KMS-11 (cell line): Measurements from ENCODE around the gene MYO1H.

Source experiments
- H2AFZ ChIP-seq: fragments of 200-600 bp; sonication (generic); 2 replicates; pipeline ENCODE4 v1.6.1; 2016; ENCODE audit warnings: antibody characterized with exemption, mixed run types, low read depth
- H3K27ac ChIP-seq: fragments of 200-600 bp; sonication (generic); 2 replicates; pipeline ENCODE4 v1.6.1; 2016; ENCODE audit warnings: mild to moderate bottlenecking, mixed run types
- H3K27me3 ChIP-seq: fragments of 200-600 bp; sonication (generic); 2 replicates; pipeline ENCODE4 v1.6.1; 2017; ENCODE audit warnings: mild to moderate bottlenecking, low read depth, mixed run types, moderate library complexity; ENCODE audit not compliant: insufficient read depth
- H3K36me3 ChIP-seq: fragments of 200-600 bp; sonication (generic); 2 replicates; pipeline ENCODE4 v1.6.1; 2017; ENCODE audit warnings: mild to moderate bottlenecking, mixed run types; ENCODE audit not compliant: insufficient read depth
- H3K4me1 ChIP-seq: fragments of 200-600 bp; sonication (generic); 2 replicates; pipeline ENCODE4 v1.6.1; 2016; ENCODE audit warnings: mild to moderate bottlenecking, low read depth, mixed run types; ENCODE audit not compliant: poor library complexity, severe bottlenecking
- H3K4me2 ChIP-seq: fragments of 200-600 bp; sonication (generic); 2 replicates; pipeline ENCODE4 v1.7.0; 2016; ENCODE audit warnings: mild to moderate bottlenecking, mixed run types
- H3K4me3 ChIP-seq: fragments of 200-600 bp; sonication (generic); IDR thresholded peaks from 2 replicates; pipeline ENCODE4 v1.6.1; 2017; ENCODE audit warnings: low read depth, low read length, mixed read lengths; ENCODE audit not compliant: insufficient read depth
- H3K79me2 ChIP-seq: fragments of 200-600 bp; sonication (generic); 2 replicates; pipeline ENCODE4 v1.6.1; 2016; ENCODE audit warnings: low read depth, mixed run types; ENCODE audit not compliant: insufficient read depth
- H3K9ac ChIP-seq: fragments of 200-600 bp; sonication (generic); 2 replicates; pipeline ENCODE4 v1.6.1; 2016; ENCODE audit warnings: mild to moderate bottlenecking, mixed run types
- H4K20me1 ChIP-seq: fragments of 200-600 bp; sonication (generic); 2 replicates; pipeline ENCODE4 v1.6.1; 2016; ENCODE audit warnings: mild to moderate bottlenecking, mixed run types; ENCODE audit not compliant: insufficient read depth
- TF ChIP-seq, protein P1 (sequence below): fragments of 200-600 bp; sonication (generic); conservative IDR thresholded peaks from 2 replicates; pipeline ENCODE4 v1.6.1; 2017; ENCODE audit warnings: low read depth, mild to moderate bottlenecking, antibody characterized with exemption, low read length, moderate library complexity, mixed read lengths

Gene MYO1H

DNA sequence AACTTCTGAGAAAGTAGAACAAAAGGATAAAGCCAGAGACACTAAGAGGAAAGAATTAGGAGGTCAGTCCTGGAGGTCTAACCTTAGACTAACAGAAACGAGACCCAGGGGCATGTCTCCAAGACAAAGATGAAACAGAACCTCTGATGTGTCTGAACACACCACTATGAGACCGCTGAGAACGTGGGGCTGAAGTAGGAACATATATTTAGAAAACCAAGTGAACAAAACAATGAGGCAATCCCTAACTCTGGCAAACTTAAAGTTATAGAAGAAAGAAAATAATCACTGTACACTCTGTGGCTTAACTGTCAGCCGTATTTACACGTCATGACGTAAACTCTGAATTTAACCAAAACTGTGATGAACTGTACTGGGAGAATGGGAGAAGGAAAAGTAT lies 111.5 kb downstream of the MYO1H start:
- Histone ChIP-seq H3K4me1 (no peaks in the 10 kb centered on the region), H3K27ac (no peak overlapping the region), H3K79me2 (no peaks in the 10 kb centered on the region), H3K4me2 (no peak overlapping the region), H3K36me3 (no peaks in the 10 kb centered on the region), H2AFZ (no peak overlapping the region), H3K27me3 (no peaks in the 10 kb centered on the region), H3K9ac (no peak overlapping the region), H4K20me1 (no peaks in the 10 kb centered on the region), H3K4me3 (no peak overlapping the region)
- TF ChIP-seq, protein P1, sequence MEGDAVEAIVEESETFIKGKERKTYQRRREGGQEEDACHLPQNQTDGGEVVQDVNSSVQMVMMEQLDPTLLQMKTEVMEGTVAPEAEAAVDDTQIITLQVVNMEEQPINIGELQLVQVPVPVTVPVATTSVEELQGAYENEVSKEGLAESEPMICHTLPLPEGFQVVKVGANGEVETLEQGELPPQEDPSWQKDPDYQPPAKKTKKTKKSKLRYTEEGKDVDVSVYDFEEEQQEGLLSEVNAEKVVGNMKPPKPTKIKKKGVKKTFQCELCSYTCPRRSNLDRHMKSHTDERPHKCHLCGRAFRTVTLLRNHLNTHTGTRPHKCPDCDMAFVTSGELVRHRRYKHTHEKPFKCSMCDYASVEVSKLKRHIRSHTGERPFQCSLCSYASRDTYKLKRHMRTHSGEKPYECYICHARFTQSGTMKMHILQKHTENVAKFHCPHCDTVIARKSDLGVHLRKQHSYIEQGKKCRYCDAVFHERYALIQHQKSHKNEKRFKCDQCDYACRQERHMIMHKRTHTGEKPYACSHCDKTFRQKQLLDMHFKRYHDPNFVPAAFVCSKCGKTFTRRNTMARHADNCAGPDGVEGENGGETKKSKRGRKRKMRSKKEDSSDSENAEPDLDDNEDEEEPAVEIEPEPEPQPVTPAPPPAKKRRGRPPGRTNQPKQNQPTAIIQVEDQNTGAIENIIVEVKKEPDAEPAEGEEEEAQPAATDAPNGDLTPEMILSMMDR = no peak

DNA sequence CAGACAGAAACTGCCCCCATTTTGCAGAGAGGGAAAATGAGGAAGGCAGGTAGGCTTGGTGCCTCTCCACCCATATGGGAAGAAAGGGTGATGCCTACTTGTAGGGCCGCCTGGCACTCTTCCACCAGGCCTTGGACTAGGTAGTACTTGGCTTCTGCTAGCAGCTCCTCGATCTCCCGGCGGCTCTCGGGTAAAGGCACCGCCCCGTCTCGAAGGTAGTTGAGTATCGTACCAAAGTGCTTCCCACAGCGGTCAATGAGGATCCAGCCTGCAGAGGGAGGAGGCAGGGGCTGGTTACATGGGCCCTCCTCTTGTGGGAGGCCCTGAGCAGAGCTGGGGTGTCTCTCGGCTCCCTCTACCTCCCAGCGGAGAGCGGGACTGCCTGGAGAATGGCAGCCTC lies 112.8 kb downstream of the MYO1H start:
- Histone ChIP-seq H3K27ac (no peak overlapping the region), H4K20me1 (no peaks in the 10 kb centered on the region), H3K9ac (no peak overlapping the region), H3K79me2 (no peaks in the 10 kb centered on the region), H3K4me3 (no peak overlapping the region), H3K4me2 (no peak overlapping the region), H3K36me3 (no peaks in the 10 kb centered on the region), H2AFZ (no peak overlapping the region), H3K4me1 (no peaks in the 10 kb centered on the region), H3K27me3 (no peaks in the 10 kb centered on the region)
- TF ChIP-seq, protein P1 = no peak

DNA sequence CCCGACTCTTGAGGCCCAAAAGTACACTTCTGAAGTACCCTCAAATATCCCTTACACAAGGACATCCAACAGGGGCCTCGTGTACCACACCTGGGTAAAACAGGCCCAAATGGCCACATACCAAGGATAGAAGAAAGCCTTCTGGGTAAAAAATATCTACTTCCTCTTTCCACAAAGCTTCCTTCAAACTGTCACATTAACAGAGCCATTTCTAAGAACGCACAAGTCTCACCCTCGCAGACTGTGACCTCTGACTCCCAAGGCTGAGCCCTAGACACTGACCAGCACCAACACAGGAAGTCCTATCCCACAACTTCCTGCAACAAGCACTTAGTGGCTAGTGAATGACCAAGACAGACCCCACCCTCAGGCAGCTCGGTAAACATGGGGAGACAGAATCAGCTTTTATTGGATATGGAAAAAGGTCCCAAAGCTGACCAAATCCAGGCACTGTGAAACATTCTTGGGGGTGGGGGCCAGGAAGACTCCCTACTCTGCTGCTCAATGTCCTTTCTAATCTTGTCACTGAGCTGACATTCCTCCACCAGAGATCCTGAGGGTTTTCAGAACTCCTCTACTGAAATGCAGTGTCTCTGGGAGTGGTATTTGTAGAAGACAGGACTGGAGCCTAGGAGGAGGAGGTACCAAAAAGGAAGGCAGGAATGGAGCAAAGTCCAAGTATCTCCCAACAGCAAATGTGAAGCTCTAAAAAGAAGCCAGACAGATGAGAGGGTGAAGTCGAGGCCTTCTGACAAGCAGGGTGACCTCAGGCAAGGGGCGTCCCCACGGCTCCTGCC lies 113.5 kb downstream of the MYO1H start:
- Histone ChIP-seq H3K79me2 (no peaks in the 10 kb centered on the region), H3K9ac (no peak overlapping the region), H2AFZ (no peak overlapping the region), H3K36me3 (no peaks in the 10 kb centered on the region), H3K4me3 (no peak overlapping the region), H4K20me1 (no peaks in the 10 kb centered on the region), H3K27me3 (no peaks in the 10 kb centered on the region), H3K4me2 (no peak overlapping the region), H3K27ac (no peak overlapping the region), H3K4me1 (no peaks in the 10 kb centered on the region)
- TF ChIP-seq, protein P1 = no peak

DNA sequence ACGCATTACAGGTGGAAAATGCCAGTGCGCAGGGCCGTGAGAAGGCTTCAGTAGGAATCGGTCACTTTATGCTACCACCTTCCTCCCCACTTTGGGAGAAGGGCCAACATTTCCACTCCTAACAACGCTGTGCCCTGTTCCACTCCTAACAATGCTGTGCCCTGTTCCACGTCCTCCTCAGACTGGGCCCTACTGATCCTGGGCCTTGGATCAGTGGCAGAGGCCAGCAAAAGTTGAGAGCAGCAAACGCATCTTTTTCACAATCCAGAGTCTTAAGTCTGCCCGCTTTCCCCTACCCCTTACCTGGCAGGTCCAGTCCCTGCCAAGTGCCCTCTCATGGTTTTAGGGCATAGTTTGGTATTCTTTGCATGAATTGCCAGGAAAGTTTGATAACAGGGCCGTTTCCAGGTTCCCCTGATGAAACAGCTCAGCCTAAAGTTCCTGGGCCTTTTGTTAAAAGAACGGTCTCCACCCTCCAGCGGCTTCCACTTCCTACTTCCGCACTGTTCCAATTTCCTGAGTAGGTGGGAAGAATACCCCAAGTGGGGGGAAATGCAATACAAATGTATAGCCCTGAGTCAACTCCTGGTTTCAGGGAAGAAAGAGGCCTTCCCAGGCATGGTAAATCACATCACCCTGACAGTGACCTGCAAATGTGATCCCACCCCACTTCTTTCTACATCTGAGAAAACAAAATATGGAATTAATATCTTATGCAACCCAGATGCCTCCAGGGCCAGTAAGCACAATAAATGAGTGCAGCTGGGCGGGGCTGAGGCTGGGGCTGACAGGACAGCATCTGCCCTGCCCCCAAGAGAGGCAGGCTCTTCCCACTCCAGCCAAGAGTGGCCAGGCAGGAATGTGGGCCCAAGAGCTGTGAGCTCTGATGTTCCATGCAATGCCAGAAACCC lies 114.4 kb downstream of the MYO1H start:
- no peaks in the 10 kb centered on the region for H3K4me1 ChIP-seq
- no peak overlapping the region for H3K4me2 ChIP-seq
- TF ChIP-seq, protein P1 = no peak

More for the DNA sequence above, 114.4 kb downstream of the MYO1H start:
- H4K20me1 ChIP-seq = no peaks in the 10 kb centered on the region
- H3K79me2 ChIP-seq = no peaks in the 10 kb centered on the region
- H2AFZ ChIP-seq = no peak overlapping the region
- no peak overlapping the region for H3K9ac ChIP-seq
- no peaks in the 10 kb centered on the region for H3K27me3 ChIP-seq
- no peaks in the 10 kb centered on the region for H3K36me3 ChIP-seq
- H3K4me3 ChIP-seq = no peak overlapping the region
- no peak overlapping the region for H3K27ac ChIP-seq
